Measurements from ENCODE around the gene ATG3.
A peak's percentile ranks its signal among the peaks of the same experiment; 100 is the strongest.
"Not testable (repeated sequence)": the region's sequence is repeated elsewhere in the genome, so short reads cannot be mapped to it uniquely, and the experiment has no call there.

Gene ATG3

DNA sequence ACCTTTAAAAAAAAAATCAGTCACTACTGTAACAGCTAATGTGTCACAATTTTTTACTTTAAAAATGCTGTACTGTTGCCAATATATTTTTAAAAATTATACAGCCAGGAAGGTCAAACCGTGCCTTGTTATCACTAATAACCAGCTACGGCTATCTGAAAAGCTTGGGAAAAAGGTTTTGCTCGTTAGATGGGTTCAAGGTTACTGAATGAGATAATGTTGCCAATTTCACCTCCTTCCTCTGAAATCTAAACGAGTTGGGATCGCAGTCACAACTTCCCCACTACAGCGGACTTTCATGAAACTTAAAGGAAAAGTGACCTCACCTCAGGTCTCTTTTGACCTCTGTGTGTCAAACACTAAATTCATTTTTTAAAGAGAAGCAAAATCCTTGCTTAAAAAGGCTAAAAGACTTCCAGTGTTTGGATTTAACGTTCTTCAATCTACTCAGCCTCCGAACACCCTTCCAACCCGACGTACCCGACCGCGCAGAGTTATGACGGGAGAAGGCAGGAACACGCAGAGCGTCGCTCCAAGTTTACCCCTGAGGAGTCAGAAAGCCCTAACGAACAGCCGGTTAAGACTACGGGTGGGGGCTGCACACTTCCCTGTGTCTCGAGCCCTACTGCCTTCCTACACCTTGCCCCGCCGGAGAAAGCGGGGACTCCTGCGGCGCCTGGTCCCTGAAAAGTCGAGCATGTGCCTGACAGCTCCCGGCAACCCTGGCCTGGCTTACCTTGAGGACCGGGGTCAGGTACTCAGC is 860 bp downstream of the ATG3 start:
- peak in 1 of 2 experiments; percentile 3 for DNase-seq

DNA sequence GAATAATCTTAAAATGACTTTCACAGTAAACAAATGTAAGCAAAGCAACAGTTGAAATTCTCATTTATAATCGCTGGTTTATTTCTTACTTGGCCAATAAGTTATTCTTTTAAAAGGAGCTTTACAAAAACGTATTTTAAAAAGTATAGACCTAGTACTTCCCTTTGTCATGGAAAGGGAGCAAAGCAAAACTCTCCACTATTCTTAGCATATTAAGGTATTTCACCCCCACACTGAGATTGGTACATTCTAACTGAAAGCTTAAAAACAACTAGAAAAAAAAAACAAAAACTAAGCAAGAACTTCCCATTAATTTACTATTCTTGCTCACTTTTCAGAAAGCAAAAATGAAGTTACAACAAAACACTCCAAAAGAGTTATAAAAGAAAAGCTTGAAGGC is 1.5 kb downstream of the ATG3 start:
- no peak for DNase-seq

DNA sequence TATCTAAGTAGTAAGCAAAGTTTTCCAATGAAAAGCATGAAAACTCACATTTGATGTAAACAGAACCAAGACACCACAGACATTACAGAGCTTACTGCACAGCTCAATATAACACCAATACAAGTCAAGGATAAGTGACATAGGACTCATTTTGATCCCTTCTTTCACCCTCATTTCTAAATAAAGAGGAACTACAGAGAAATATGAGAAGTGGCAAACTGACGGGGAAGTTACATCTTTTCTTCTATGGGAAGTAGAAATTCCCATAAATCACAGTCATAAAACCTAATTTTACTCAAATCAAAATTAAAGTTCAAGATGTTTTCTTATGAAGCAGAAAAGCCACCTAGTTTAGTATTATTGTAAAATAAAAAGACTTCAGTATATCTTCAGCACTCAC is 3.8 kb downstream of the ATG3 start:
- no peak for DNase-seq

DNA sequence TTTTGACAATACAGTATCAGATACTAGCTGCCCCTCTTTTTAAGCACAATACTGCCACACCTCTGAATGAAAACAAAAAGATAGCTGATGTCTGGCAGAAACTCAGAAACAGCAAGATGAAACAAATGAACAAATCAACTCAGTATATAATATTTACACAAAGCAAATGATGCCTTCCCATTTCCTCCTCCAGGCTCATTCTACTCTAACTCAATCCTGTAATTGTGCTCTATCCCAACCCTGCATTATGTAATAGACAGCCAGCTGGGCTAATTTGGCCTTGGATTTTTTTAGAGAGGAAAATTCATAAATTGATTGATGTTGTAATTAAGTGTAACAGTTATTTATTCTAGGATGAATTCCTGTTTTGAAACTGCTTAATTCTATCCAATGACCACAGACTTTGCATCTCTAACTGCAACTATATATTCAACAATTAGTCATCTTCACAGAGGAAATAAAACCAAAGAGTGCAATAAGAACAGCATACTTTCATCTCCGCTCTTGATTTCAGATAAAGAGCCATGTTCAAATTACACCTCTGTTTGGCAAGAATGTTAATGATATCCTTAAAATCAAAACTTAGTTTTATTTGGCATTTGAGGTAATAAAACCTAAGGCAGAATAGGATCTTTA is 6.1 kb downstream of the ATG3 start:
- DNase-seq: no peak

DNA sequence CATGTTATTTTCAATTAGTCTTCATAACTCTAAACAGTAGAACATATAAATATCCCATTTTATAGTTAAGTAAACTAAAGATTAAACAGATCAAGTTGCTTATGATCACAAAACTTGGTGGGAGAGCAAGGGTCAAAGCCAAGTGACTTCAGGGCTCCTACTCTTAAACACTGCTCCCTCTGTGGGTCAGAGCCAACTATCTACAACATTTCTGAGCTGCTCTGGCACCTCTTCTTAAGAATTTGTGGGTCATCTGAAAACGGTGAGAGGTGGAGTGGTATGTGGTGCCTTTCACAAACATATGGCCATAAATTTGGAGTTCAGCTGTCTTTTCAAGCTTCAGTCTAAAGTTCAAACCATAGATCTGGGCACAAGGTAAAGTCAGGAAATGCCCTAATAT is 10.9 kb downstream of the ATG3 start:
- no peak for DNase-seq

DNA sequence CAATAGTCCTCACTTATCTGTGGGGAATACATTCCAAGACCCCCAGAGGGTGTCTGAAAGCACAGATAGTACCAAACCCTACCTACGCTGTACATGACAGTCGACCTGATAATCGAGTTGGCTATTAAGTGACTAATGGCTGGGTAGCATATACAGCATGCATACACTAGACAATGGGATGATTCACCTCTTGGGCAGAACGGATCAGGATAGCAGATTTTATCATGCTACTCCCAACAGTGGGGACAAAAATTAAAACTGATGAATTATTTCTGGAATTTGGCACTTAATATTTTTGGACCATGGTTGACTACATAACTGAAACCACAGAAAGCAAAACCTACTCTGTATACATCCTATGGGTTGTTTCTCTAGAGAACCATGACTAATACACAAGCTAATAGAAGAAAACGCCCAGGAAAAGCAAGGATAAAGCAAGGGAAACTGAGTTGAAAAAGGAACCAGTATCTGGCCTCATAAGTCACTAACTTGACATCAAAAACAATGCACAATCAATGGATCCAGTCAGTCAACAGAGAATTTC is 15.5 kb downstream of the ATG3 start:
- DNase-seq: no peak

DNA sequence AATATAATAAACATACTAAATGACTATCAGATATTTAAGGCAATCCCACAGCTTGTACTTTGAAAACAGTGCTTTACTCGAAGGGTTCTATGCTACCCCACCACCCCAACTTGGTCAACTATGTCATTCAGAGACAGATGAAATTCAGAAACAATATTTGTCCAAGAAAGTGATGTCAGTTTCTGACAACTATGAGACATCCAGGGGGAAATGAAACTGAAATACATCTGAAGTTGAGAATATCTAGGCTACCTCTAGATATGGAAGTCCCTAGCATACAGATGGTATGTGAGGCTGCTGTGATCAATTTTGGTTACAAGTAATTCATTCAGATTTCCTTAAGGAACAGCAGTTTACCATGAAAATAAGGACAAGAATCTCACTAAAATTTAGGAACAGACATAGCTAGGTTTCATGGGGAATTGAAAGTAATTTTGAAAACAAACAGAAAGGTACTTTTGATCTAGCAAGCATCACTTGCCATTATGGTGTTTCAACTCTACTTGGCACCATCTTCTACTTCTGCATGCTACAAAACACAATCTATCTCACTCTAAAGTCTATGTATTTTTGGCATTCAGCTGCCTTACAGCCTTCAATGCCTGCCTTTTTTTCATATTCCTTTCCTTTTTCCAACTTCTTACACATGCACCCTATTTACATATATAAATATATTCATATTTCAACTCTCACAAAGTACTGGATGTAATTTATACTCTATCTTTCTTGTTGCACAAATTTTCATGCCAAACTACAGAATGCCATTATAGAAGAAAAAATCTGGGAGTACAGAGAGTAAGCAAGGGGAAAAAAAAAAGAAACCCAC is 21.7 kb downstream of the ATG3 start:
- no peak for DNase-seq

DNA sequence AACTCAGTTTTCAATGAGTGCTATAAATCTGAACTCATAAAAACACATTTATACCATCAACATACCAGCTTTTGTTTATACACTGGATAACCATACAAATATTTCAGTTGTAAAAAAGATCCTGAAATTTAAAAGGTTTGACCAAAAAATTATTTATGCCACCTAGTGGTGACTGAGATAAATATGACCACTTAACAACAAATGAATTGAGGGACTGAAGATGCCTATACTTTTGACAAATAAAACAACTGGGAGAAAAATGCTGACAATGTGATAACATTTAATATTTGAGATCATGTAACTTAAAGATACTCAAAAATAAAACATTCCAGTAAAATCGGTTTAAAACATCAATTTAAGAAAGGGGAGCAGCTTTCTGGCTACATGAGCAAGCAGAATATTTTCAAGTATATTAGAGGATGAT is 30.4 kb downstream of the ATG3 start:
- DNase-seq: peak in 1 of 2 experiments; percentile 4

DNA sequence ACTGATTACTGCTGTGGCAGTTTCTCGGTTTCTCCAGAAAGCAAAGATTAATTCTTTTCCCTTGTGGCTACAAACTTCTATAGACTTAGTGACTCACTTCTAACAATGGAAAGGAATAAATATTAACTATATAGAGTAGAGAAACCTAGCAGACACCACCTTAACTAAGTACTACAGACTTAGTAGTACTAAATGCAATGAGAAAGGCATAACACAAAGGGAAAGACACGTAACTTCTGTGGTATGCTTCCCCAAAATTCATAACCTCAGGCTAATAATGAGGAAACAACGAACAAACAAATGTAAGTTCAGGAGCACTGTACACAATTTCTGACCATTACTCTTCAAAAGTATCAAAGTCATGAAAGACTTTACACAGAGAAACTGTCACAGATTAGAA is 31.2 kb downstream of the ATG3 start:
- DNase-seq: no peak

DNA sequence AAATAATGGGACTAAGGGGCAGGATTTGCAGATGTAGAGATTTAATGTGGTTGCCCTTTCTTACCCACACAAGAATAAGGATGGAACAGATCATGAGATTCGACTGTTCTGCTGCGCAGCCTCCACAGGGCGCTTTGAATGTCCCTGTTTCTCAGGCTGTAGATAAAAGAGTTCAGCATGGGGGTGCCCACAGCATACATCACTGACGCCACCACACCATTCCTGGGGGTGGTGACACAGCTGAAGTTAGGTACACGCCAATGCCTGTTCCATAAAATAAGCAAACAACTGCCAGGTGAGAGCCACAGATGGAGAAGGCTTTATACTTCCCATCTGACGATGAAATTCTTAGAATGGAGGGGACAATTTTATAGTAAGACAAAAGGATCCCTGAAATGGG is 37.6 kb downstream of the ATG3 start:
- not testable (repeated sequence) for DNase-seq

DNA sequence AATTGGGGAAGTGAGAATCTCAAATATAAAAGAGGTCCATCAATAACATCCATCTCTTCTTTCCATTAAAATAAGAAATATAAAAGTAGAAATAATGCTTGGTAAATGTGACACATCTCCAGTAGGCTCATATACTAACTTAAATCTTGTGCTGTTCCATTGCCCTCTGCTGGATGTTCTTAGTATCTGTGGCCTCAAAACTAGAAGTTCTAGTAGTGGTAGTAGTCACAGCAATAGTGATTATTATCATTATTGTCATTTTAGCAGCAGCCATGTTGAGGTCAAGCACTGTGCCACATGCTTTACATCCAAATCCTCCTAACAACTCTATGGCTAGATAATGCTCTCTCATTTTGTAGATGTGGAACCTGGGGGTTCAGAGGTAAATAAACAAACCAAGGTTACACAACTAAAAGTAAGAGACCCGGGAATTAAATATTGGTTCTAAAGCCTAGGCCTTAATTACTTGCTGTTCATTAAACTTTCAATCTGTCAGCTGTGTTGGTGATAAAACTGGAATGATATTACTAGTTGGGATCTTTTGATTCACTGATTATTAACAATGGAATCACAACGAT is 42.2 kb downstream of the ATG3 start:
- DNase-seq: no peak

DNA sequence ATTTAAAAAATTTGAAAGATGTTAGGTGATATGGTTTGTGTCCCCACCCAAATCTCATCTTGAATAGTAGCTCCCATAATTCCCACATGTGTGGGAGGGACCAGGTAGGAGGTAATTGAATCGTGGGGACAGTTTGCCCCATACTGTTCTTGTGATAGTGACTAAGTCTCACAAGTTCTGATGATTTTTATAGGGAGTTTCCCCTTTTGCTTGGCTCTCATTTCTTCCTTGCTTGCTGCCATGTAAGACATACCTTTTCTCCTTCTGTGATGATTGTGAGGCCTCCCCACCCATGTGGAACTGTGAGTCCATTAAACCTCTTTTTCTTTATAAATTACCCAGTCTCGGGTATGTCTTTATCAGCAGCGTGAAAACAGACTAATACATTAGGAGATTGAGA is 42.8 kb downstream of the ATG3 start:
- DNase-seq: not testable (repeated sequence)

DNA sequence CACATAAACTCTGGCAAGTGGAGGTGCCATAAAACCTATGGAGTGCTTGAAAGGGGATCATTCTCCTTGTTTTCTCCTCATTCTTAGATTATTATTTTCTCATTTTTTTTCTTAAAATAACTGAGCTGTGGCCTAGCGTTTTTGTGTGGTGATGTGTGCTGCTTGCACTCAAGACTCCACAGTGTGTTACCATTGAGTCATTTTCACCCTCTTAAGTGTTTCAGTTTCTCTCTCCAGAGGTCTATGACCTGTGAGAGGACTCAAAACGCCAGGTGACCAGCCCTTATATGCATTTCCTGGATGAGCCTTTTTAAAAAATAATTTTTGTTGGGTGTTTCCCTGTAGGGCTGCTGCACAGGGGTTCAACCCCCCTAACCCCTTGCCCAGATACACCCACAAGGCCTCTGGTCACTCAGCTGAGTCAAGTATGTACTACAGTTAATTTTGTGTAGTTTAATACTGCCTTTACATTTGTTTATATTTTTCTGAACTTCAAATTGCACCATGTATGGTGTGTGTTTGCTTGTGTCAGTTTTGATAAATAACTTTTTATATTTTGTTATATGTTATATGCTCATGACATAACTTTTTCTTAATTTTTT is 47.1 kb downstream of the ATG3 start:
- DNase-seq: no peak

DNA sequence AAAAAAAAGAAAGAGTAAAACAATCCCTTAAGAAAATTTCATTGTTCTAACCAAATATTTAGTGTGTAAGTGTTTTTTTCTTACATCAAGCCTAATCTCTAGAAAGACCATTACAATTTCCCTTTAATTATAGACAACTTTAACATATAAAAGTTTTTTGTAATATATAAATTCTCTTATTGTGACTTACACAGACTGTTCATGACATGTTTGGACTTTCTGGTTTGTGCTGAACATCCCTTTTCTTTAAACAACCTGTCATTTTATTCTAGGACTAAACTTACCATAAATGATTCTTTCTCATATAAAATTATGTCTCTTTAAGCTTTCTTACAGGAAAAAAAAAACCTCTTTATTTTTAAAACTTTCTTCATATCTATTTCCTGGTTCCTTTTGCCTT is 49.4 kb downstream of the ATG3 start:
- DNase-seq: no peak

DNA sequence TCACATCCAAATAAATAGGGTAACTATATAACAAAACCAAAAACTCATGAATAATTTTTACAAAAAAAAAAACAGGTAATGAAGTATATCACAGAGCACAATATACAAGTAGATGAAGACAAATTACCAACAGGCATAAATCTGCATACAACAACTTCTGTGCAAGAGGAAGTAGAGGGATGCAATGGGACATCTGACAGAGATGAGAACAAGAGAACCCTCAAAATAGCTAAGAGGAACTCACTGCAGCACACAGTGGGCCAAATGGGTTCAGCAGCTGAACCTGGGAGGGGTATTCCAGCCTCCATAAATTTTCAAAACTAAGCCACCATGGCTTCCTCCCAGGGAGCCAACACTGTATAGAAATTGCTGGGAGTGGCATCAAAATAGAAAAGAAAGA is 52.9 kb downstream of the ATG3 start:
- DNase-seq: no peak

DNA sequence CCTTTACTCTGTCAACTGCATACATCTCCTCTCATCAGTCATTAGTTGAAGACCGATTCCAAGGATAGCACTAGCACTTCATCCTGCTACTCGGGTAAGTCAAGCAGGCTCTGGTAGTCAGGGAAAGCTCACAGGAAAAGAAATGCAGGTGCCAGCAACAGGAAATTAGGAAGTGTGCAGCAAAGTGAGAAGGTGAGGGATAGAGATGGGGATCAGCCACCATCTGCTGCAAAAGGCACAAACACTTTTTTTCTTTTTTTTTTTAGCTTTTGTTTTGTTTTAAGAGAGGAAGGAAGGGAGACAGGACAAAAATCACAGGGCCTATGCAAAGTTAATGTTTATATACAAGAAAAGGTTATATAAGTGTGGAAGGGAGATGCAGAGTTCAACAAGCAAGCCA is 53.5 kb downstream of the ATG3 start:
- DNase-seq: no peak

DNA sequence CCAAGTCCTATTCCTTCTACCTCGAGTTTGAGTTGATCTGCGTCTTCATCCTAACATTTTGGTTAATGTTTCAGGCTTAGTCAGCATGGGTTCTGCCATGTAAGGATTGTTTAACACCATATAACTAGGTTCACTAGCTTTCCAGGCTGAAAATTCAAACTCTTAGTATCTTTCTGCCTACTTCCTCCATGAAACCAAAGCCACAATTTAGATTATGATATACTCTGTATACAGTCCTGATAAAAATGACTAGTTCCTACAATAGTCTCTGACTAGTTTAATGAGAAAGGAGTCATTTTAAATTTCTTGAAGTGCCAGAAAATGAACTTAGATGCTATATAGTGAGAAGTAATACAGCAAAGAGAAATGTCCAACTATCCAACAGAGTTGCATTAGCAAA is 55.9 kb downstream of the ATG3 start:
- no peak for DNase-seq

DNA sequence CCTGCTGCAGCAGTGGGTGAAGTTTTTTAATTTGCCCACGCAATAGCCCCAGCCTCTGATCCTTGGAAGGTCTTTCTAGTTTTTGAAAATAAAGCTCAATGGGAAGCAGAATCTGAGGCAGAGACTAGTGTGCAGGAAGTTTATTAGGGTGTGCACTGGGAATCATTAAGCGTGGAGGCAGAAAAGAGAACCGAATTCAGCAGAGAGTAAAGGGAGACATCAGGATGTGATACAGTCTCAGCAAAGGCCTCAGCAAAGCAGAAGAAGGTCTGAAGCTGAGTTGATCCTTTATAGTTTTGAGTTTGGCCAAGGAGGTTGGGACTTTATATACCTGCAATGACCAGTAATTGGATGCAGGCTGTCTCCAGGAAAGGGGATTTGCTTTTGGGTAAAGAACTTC is 57.6 kb downstream of the ATG3 start:
- no peak for DNase-seq

DNA sequence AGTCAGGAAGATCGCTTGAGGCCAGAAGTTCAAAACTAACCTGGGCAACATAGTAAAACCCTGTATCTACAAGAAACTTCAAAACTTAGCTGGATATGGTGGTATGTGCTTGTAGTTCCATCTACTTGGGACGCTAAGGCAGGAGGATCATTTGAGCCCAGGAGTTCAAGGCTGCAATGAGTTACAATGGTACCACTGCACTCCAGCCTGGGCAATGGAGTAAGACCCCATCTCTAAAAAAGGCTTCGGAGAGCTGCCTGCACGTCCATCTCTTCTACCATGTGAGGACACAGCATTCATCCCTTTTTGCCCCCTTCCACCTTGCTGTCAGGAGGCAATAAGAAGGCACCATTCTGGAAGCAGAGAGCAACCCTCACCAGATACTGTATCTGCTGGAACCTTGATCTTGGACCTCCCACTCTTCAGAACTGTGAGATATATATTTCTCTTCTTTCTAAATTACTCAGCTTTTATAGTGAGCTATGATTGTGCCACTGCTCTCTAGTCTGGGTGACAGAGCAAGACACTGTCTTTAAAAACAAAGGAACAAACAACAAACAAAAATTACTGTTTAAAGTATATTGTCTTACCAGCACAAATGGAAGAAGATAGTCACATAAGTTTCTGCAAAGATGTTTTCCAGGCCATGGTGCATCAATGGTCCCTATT is 58.3 kb downstream of the ATG3 start:
- no peak for DNase-seq

DNA sequence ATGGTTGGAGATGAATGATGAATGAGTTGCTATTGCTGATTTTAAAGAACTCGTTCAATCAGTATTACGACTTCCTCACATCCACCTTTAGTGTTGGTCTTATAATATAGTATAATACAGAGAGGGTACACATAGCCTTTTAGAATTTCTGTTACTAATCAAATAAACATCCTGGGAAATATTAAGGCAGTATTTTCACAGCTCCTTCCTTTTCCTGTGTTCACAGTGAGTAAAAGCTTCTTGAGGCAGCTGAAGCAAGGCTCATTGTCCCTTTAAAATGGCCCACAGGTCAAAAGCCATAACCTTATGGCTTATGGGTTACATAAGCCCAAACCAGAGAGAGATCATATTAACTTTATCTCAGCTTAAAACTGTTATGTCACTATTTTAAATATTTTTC is 61.1 kb downstream of the ATG3 start:
- DNase-seq: no peak

DNA sequence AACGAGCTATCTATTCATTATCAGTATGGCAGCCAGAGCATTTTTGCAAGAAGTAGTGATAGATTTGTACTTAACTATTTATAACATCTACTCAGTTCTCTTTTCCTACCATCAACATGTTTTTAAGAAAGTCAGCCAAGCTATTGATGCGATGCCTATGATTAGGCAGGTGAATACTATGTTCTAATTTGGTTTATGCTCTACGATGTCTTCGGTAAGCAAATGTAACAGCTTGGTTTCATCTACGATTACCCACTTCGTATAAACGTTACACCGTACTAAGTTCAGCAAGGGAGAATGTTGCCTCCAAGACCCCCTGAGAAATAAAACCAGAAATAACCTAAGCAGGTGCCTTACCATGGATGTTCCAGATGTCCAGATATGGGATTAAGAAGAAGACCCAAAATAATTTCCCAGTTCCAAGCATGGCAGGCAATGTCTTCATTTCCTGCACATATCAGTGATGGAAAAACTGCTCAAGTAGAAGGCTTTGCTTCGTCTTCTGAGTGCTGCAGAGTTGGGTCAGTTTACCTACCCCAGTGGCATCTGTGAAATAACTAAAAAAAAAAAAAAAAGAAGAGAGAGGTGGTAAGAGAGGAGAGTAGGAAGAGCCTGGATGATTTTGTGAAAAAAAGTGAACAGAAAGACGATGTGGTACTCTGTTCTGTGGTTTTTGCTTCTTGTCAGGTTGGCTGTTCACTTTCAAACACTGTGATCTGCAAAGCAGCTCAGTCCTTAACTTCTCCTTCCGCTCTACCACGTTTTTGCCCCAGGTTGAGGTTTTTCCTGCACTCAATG is 62.6 kb downstream of the ATG3 start, which contains the start of gene BTLA:
BTLA (minus strand) TSS at position 559 of the 798 bp plus-strand sequence; CDS start at position 445, 114 bp downstream.
- DNase-seq: no peak
